Activated CD4-positive, CD25-positive, alpha-beta regulatory T cell treated with anti-CD3 and anti-CD28 coated beads, Interleukin-2, amount 50 U/mL, for 72 hours (primary cell): ENCODE measurements around the gene MRPS18A.
"Not testable (repeated sequence)": the region's sequence is repeated elsewhere in the genome, so short reads cannot be mapped to it uniquely, and the experiment has no call there.

Experiments
- DNase-seq: peaks from one replicate; pipeline ENCODE4 v3.0.0; 2021

Gene MRPS18A

DNA sequence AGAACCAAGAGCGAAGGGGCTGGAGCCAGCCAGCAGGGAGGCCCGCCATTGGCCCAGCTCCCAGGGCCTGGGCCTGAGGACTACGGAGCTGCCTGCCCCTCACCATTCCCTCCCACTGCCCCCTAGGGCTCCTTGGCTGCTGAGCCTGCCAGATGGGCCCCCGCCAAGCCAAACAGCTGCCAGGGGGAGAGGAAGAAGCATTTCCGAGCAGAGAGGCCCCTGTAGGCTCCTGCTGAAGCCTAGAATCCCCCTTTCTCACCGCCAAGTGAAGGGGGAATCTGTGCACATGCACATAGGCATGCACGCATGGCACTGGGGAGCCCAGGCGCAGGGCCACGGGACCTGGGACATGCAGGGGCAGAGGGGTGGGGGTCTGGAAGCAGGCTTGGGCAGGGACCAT lies 28.5 kb upstream of the MRPS18A start:
- no peak for DNase-seq

DNA sequence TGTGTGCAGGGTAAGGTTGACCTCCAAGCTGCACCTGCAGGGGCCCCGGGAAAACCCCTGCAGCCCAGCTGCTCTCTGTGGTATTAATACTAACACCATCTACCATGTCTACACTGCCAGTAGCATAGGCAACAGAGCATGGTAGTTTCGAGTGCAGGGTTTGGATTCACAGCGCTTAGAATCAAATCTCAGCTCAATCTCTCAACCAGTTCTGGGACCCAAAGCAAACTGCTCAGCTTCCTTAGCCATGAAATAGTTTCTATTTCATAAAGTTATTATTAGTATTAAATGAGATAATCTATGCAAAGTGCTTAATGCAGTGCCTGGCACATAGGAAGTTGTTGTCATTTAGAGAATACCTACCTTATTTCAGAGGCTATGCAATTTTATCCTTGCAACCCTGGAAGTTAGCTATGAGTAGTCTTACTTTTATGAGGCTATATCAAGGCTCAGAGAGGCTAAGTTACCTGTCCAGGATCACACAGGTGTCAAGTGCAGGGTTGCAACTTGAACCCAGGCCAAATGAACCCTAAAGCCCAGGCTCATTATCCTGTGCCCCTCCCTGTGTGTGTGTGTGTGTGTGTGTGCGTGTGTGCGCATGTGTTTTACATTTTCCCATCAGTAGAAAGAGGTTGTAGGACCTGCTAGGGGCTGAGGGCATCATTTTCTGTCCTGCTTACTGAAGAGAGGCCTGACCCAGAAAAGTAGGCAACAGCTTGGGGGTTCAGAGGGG lies 27.6 kb upstream of the MRPS18A start:
- no peak for DNase-seq

DNA sequence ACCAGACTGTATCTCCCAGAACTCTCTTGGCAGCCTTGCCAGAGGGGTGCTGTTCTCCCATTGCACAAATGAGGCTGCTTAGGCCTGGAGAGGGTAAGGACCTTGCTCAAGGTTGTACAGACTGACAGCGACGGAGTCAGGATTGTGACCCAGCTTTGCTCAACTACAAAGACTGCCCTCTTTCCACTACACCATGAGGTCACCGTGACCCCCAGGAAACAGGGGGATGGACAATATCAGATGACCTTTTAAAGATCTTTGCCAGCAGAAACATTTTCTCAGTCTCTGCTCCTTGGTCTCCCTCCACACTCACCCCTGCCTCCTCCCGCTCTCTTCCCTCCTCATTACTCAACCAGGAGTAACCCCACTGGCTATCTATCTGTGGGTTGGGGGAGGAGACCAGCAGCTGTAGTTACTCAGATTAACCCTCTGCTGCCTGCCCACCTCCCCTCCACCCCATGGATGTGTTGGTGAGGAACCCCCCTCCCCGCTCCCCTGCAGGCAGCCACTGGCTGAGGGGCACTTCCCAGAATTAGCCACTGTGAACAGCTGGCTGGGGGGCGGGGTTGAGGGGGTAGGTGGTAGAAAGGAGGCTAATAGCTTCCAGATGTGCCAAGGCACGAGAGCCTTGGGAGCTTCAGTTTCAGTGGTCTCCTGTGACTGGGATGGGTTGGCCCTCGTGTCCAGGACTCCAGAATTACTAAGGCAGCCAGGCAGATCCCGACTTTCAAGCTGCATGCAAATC lies 26.9 kb upstream of the MRPS18A start:
- no peak for DNase-seq

DNA sequence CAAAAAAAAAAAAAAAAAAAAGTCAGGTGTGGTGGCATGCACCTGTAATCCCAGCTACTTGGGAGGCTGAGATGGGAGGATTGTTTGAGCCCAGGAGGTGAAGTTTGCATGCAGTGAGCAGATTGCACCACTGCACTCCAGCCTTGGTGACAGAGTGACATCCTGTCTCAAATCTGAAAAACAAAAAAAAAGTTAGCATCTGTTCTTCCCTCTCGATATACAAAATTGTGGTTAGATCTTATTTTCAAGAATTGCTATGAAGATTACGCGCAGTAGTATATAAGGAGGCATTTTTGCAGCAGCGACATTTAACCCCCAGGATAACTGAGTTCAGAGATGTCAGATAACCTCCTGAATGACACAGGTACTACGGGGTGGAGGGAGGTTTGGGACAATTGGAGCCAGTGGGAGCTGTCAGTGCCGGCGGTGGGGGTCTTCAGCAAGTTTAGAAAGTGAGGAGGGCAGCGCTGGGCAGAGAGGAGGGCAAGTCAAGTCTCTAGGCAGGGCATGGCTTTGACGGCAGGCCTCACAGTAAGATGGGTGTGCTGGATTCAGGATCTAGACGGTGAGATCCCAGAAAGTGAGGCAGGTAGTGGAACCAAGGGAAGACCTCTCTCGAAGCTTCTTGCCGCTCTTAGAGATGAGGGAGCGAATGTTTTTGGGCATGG lies 26.2 kb upstream of the MRPS18A start:
- DNase-seq, result no peak

- no peak for DNase-seq
Measured at GRCh38 chr6:43712579-43712978, 25.0 kb upstream of the MRPS18A start.

DNA sequence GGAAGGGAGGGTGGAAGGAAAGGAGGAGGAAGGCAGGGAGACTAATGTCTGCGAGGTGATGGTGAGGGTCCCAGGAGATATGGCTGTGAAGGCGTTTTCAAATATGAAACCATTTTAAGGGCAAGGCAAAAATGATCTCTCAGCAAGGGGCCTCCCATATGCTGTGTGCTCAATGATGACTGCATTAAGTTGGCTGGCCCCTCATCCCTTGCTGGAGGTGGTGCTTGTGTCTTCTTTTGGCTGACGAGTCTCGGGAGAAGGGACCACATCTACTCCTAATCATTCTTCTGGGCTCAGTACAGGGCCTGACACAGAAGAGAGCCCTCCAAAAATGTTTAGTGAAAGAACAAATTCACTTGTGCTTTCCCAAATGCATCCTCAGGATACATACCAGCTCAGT lies 23.0 kb upstream of the MRPS18A start:
- no peak for DNase-seq

- no peak for DNase-seq
Measured at GRCh38 chr6:43709654-43710303, 22.2 kb upstream of the MRPS18A start.

- DNase-seq, result no peak
Measured at GRCh38 chr6:43708860-43709653, 21.5 kb upstream of the MRPS18A start.

DNA sequence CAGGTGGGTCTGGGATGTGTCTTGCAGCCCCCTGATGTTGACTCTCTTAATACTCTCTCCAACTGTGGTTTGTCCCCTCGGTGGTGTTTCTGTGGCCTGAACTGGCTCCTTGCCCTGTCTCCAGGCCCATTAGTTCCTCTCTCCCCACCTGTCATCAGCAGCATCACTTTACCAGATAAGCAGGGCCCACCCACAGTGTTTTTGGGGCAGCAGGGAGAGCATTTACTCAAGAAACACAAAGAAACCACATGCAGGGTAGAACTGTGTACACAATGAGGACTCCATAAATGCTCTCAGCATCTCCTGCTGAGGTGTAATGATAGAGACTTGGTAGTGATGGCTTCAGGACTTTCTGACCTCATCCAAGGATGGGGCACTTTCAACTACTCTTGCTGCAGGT lies 20.2 kb upstream of the MRPS18A start:
- DNase-seq, result no peak

DNA sequence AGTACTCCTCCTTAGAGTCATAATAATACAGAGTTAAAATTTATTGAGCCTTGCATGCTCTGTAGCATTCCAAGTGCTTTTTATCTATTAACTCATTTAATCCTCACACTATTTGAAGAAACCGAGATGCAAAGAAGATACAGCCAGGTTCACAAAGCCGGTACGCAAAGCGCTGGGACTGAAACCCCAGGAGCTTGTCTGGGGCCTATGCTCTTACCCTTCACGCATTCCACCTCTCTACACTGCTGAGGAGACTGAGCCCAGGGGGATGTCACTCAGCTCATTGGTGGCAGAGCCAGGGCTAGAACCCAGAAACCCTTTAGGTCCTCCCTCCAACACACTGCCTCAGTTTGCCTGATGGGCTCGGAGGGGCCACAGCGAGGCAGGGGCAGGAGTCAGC lies 19.7 kb upstream of the MRPS18A start:
- DNase-seq, result no peak

DNA sequence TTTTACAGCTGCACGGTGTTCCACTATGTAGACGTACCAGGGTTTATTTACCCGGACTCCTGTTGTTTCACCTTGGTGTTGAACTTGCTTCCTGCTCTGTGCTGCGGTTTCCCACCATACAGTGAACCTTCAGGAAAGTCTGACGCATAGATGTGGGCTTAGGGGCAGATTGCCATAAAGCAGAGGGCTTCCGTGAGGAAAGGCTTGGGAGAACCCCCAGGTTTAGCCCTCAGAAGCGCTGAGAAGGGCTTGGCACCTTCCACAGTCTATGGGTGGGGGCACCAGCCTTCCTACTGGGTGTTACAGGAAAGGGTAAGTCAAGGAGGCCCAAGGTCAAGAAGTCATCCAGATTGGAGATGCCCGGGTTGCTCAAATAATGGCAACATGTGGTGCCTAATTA lies 19.2 kb upstream of the MRPS18A start:
- no peak for DNase-seq

DNA sequence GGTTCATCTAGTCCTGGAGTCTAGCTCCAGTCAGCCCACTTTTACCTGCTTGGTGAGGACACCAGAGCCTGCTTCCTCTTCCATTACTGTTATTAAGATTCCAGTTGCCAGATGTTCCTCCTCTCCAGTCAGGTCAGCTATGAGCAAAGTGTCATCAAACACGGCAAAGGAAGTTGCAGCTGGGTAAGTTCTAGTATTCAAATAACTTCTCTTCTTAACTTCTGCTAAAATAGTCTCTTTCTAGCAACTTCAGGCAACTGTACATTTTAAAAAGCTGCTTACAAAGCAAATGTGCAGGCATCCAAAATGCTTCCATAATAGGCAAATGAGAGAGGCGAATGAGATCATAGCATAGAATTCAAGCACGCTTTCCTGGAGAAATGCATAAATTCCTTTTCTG lies 18.4 kb upstream of the MRPS18A start:
- DNase-seq, result no peak

DNA sequence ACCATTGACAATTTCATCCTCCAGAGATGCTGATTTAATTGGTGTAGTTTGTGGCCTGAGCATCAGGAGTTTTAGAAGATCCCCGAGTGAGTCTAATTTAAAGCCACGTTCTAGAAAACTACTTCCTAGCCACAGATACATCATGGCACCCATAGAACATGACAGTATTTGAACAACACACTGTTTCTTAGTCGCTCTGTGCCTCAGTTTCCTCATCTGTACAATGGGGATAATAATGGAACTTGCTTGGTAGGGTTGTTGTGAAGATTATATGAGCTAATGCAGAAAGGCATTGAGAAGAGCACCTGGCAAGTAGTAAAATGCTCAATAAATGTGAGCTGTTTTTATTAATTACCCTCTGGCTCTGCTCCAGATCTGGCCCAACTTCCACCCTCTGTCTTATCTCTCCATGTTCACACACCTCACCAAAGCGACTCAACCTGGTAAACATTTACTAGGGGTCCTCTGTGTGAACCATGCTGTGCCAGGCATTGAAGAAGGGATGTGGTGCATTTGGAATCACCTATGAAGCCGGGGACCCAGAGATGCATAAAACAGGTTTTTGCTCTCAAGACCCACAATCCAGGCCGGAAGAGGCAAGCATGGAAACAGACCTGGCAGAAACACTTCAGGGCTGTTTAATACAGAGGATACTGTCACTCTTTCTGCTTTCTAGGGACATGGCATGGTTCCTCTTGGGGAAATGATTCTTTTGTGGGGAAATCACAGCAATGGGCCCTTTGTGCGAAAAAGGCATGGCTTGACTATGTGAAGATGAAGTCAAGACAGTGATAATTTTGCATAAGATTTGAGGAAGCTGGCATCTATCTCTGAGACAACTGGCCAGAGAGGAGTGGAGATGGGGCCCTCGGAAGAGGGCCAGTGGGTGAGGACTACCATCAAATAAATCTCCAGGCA lies 16.2 kb upstream of the MRPS18A start:
- no peak for DNase-seq

- DNase-seq, result no peak
Measured at GRCh38 chr6:43702534-43703440, 15.2 kb upstream of the MRPS18A start.

- no peak for DNase-seq
Measured at GRCh38 chr6:43702171-43702533, 14.6 kb upstream of the MRPS18A start.

GRCh38 chr6:43700939-43701560 lies 13.5 kb upstream of the MRPS18A start:
- DNase-seq, result not testable (repeated sequence)

- DNase-seq, result no peak
Measured at GRCh38 chr6:43699564-43700186, 12.1 kb upstream of the MRPS18A start.

DNA sequence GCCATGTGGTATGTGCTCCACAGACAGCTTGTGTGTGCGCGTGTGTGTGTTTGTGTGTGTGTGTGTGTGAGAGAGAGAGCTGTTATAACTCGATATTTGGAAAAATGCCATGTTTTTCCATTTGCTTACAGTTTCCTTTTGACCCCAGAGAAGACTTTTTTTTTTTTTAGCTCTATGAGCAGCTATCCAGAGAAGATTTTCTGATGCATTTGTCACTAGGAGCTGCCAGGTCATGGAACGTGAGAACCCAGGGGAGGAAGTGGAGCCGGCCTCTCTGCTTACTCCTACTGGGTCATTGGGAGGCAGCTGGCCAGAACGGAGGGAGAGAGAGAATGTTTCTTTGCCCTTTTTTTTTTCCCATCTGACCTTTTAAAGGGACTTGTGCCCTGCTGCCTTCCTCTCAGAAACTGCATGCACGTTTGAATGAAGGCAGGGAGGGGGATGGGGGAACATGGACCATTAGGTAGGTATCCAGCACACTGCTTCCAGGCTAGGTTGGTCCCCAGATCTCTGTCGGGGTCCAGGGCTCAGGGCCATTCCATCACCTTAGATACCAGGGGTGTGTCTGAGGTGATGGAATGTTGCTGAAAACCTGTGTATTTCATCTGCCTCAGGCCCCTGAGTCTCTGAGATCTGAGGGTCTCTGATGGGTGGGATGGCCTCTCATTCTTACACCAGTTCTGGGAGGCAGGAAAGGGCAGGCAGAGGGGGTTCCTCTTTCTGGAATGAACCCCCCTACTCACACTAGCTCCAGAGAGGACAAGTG lies 11.2 kb upstream of the MRPS18A start:
- DNase-seq, result no peak

- DNase-seq, result no peak
Measured at GRCh38 chr6:43697421-43697820, 9.8 kb upstream of the MRPS18A start.
